Gastrocnemius medialis (tissue), 4 donors: ENCODE results near the gene GPR161. TPM values are rescaled to one million over a fixed set of nuclear protein-coding genes. Genes with fewer than 3 reads are reported as not detected.

Source experiments
- ATAC-seq, 2 donors: fragments of 150-250 bp; one replicate each; pipeline ENCODE4 v1.9.1; 2016
- DNase-seq, 2 donors: peaks; one replicate each; pipeline ENCODE4 v3.0.0-alpha.2; 2019
- H3K27ac ChIP-seq, 4 donors: fragments of 200-600 bp; sonication (generic); 1 replicate in 1 of 4; 2 replicates in 3 of 4; pipeline ENCODE4 v1.5.1; 2016 to 2018; ENCODE audit warnings: mild to moderate bottlenecking in 2 of 4, moderate library complexity in 1 of 4
- H3K27me3 ChIP-seq, 3 donors: fragments of 200-600 bp; sonication (generic) in 2 of 3; 1 replicate in 1 of 3; 2 replicates in 2 of 3; pipeline versions ENCODE4 v1.5.1 to v1.6.0; 2016 to 2019; ENCODE audit warnings: mild to moderate bottlenecking in 1 of 3, moderate library complexity in 1 of 3
- H3K36me3 ChIP-seq, 2 donors: fragments of 200-600 bp; sonication (generic) in 1 of 2; one replicate each; pipeline ENCODE4 v1.5.1; 2017 to 2018
- H3K4me1 ChIP-seq, 2 donors: fragments of 200-600 bp; sonication (generic) in 1 of 2; one replicate each; pipeline ENCODE4 v1.5.1; 2016 to 2017; ENCODE audit warnings: mild to moderate bottlenecking in 2 of 2
- H3K4me3 ChIP-seq, 4 donors: fragments of 200-600 bp; sonication (generic) in 3 of 4; 1 replicate in 1 of 4; 2 replicates in 3 of 4; pipeline ENCODE4 v1.5.1; 2016 to 2019; ENCODE audit warnings: mild to moderate bottlenecking in 2 of 4
- H3K9me3 ChIP-seq, 3 donors: fragments of 200-600 bp; sonication (generic) in 2 of 3; 1 replicate in 1 of 3; 2 replicates in 2 of 3; pipeline ENCODE4 v1.5.1; 2016 to 2019
- POLR2A ChIP-seq, 2 donors: fragments of 450-650 bp; IDR thresholded peaks; one replicate each; pipeline ENCODE4 v1.6.1; 2017; ENCODE audit warnings: antibody characterized with exemption in 2 of 2, mild to moderate bottlenecking in 2 of 2, moderate library complexity in 2 of 2
- in situ Hi-C, 4 donors: fragments of 200-750 bp; cut with MboI; loops; one replicate each; pipeline versions ENCODE4 v1.15.0 to v1.8.0; 2017; ENCODE audit warnings: low sequenced_read_pairs in 4 of 4
- intact Hi-C: fragments of 100-400 bp; cut with DNase I; formaldehyde crosslinking; loops from one replicate; pipeline ENCODE4 v1.15.1; 2023; ENCODE audit warnings: low total_unique reads
- total RNA-seq, 4 donors: library from RNA; depleted of rRNA; stranded (reverse); fragments of >200 nt; gene quantifications; one replicate each; pipeline versions ENCODE4 v1.1.0 to v1.2.3, GENCODE V29; 2016
- TF ChIP-seq, protein P1 (sequence below), 5 experiments: fragments of 450-650 bp in 3 of 5; fragments of 200-600 bp in 2 of 5; sonication (generic) in 2 of 5; IDR thresholded peaks in 4 of 5; conservative IDR thresholded peaks in 1 of 5; 1 replicate in 4 of 5; 2 replicates in 1 of 5; pipeline ENCODE4 v1.5.1; 2016 to 2019; ENCODE audit warnings: antibody characterized with exemption in 5 of 5, mild to moderate bottlenecking in 3 of 5, moderate library complexity in 3 of 5

Gene GPR161
- total RNA-seq, 4 donors from 2014 or later = 0.31 to 1.0 (median 0.86) TPM

DNA sequence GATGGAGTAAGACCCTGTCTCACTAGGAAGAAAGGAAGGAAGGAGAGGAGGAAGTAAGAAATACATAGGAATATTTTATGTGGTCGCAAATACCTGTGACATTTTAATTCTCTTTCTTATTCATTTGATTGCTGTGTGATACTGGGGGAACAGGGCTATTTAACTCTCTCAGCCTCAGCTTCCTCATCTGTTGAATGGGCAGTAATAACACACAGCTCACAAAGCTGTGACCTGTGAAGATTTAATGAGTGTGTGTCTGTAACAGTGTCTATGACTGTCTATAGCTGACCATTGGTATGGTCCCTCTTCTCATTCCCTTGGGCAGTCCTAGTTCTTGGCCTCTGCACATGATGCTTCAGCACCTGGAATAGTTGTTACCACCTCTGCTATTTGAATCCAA is 13.6 kb upstream of the GPR161 start:
- intact Hi-C loops = no loop called here
- Histone ChIP-seq H3K4me1 (no peaks in the 10 kb centered on the region), H3K36me3 (no peaks in the 10 kb centered on the region), H3K27ac (no peak overlapping the region), H3K4me3 (no peak overlapping the region), H3K9me3 (no peaks in the 10 kb centered on the region), H3K27me3 (no peaks in the 10 kb centered on the region)
- ATAC-seq (no peak), DNase-seq (no peak)
- no peak for TF ChIP-seq POLR2A (IDR thresholded peaks at IDR 0.05)
- TF ChIP-seq, protein P1, sequence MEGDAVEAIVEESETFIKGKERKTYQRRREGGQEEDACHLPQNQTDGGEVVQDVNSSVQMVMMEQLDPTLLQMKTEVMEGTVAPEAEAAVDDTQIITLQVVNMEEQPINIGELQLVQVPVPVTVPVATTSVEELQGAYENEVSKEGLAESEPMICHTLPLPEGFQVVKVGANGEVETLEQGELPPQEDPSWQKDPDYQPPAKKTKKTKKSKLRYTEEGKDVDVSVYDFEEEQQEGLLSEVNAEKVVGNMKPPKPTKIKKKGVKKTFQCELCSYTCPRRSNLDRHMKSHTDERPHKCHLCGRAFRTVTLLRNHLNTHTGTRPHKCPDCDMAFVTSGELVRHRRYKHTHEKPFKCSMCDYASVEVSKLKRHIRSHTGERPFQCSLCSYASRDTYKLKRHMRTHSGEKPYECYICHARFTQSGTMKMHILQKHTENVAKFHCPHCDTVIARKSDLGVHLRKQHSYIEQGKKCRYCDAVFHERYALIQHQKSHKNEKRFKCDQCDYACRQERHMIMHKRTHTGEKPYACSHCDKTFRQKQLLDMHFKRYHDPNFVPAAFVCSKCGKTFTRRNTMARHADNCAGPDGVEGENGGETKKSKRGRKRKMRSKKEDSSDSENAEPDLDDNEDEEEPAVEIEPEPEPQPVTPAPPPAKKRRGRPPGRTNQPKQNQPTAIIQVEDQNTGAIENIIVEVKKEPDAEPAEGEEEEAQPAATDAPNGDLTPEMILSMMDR (IDR thresholded peaks at IDR 0.05 in 4 of 5, conservative IDR thresholded peaks at IDR 0.05 in 1 of 5) = no peak
- in situ Hi-C loops = no loop called here

DNA sequence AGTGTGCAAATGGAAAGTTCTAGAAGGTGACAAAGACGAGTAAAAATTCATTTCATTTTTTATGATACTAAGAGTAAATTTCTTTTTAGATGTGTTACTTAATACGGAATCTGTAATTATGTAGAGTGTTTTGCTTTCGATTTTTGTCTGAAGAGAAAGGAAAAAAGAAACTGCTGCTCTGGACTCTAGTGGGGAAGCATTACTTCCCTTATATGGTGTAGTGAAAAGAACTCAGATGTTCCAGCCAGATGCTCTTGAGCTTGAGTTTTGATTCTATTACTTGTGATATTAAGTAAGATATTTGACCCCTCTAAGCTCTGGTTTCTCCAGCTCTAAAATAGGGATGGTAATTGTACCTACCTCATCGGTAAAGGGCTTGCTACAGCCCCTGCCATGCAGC is 12.2 kb upstream of the GPR161 start:
- TF ChIP-seq, protein P1 (IDR thresholded peaks at IDR 0.05 in 4 of 5, conservative IDR thresholded peaks at IDR 0.05 in 1 of 5) = no peak
- no peak for TF ChIP-seq POLR2A (IDR thresholded peaks at IDR 0.05)
- in situ Hi-C loops (no loop called here), intact Hi-C loops (no loop called here)
- no peaks in the 10 kb centered on the region for H3K9me3 ChIP-seq
- ATAC-seq (no peak), DNase-seq (no peak)
- no peaks in the 10 kb centered on the region for H3K4me1 ChIP-seq
- H3K27ac ChIP-seq = no peak overlapping the region
- no peak overlapping the region for H3K4me3 ChIP-seq
- no peaks in the 10 kb centered on the region for H3K36me3 ChIP-seq
- no peaks in the 10 kb centered on the region for H3K27me3 ChIP-seq

DNA sequence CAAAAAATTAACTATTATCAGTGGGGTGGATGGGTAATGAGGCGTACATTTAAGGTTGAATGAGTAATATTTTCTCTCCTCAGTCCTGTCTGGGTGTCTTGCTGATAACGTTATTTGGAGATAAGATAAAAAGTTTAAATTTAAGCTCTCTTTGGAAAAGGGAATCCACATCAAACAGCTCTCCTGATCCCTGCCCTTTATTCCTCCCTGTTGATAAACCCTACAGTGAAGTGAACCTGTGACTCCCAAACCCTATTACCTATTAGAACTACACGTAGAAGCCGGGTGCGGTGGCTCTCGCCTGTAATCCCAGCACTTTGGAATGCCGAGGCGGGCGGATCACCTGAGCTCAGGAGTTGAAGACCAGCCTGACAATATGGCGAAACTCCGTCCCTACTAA is 9.9 kb upstream of the GPR161 start:
- Histone ChIP-seq H3K27ac (no peak overlapping the region), H3K9me3 (no peaks in the 10 kb centered on the region), H3K4me3 (no peak overlapping the region), H3K4me1 (no peaks in the 10 kb centered on the region), H3K36me3 (no peaks in the 10 kb centered on the region), H3K27me3 (no peaks in the 10 kb centered on the region)
- no peak for DNase-seq
- in situ Hi-C loops (no loop called here), intact Hi-C loops (no loop called here)
- no peak for ATAC-seq
- TF ChIP-seq, protein P1 (IDR thresholded peaks at IDR 0.05 in 4 of 5, conservative IDR thresholded peaks at IDR 0.05 in 1 of 5) = no peak
- no peak for TF ChIP-seq POLR2A (IDR thresholded peaks at IDR 0.05)

DNA sequence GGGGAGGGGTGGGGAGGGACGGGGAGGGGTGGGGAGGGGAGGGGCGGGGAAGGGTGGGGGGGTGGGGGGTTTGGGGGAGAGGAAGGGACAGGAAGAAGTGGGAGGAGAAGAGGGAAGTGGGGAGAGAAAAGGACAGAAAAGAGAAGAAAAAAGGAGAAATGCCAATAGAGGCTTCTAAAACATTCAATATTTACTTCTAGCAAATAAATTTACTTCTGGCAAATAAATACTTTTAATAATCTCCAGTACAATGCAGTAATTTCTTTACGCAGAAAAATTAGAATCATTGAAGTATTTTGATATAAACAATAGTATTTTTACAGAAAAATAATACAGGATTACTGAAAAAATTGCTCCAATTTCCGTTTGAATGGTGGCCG is 9.4 kb upstream of the GPR161 start:
- Histone ChIP-seq H3K36me3 (no peaks in the 10 kb centered on the region), H3K27me3 (no peaks in the 10 kb centered on the region), H3K4me3 (no peak overlapping the region), H3K9me3 (no peaks in the 10 kb centered on the region), H3K27ac (no peak overlapping the region), H3K4me1 (no peaks in the 10 kb centered on the region)
- in situ Hi-C loops (no loop called here), intact Hi-C loops (no loop called here)
- ATAC-seq (no peak), DNase-seq (no peak)
- TF ChIP-seq, protein P1 (IDR thresholded peaks at IDR 0.05 in 4 of 5, conservative IDR thresholded peaks at IDR 0.05 in 1 of 5) = no peak
- no peak for TF ChIP-seq POLR2A (IDR thresholded peaks at IDR 0.05)
